ENCODE data around the gene PCDH12.

PCDH12 gene

DNA sequence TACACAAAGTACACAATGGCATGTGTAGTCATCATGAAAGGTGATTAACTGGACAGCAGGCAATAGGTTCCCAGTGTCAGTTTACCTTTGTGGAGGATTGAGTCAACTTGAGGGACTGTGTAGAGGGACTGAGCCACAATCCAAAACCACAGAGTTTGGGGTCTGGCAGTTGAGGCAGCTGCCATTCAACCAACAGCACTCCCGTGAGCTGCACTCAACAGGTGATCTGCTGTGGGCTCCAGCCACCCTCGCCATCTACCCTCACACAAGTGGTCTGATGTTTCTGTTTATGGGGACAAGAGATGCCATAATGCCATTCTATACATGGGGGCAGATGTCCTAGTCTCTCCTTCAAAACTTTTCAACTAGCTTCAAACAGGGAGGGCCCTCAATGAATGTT is 37.2 kb downstream of the PCDH12 start:
- TF ChIP-seq, protein P1, sequence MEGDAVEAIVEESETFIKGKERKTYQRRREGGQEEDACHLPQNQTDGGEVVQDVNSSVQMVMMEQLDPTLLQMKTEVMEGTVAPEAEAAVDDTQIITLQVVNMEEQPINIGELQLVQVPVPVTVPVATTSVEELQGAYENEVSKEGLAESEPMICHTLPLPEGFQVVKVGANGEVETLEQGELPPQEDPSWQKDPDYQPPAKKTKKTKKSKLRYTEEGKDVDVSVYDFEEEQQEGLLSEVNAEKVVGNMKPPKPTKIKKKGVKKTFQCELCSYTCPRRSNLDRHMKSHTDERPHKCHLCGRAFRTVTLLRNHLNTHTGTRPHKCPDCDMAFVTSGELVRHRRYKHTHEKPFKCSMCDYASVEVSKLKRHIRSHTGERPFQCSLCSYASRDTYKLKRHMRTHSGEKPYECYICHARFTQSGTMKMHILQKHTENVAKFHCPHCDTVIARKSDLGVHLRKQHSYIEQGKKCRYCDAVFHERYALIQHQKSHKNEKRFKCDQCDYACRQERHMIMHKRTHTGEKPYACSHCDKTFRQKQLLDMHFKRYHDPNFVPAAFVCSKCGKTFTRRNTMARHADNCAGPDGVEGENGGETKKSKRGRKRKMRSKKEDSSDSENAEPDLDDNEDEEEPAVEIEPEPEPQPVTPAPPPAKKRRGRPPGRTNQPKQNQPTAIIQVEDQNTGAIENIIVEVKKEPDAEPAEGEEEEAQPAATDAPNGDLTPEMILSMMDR (IDR thresholded peaks at IDR 0.05; ENCODE audit: control insufficient read depth, extremely low read depth, insufficient read depth): no peak
- H3K4me3 ChIP-seq (ENCODE audit: low read depth, low read length): no peak overlapping the region
- DNase-seq (ENCODE audit: low read depth): no peak

DNA sequence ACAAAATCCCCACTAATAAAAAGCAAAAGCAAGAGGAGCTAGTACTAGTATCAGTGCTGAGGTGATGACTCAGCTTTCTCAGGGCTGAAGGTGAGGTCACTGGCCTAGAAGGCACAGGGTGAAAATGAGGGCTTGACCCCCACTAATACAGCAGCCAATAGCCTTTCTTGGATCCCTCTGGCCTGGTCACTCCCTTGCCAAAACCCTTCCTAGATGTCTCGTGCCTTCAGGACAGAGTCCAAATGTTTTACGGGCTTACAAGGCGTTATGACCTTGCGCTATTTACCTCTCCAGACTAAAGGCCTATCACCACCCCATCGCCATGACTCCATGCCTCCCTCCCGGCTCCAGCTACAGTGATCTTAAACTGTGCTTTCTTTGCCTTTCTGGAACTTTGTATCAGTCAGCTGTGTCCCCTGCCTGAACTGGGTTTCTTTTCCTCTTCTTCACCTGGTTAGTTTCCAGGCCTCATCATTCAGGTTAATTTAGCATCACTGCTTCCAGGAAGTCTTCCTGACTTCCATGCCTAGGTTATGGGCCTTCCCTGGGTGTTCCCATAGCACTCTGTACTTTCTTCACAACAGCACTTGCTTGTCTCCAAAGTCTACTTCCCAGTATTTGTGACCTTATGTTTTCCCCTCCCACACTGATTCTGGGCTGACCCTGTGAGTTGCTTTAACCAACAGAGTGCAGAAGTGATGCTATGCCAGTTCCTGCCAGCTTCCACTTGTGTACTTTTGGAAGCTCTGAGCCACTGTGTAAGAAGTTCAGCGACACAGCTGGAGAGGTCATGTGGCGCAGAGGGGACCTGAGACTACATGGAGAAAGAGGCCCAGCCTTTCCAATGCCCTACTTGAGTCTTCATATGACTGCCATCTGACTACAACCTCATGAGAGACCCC is 38.5 kb downstream of the PCDH12 start:
- TF ChIP-seq, protein P1 (IDR thresholded peaks at IDR 0.05; ENCODE audit: control insufficient read depth, extremely low read depth, insufficient read depth): no peak
- no peak overlapping the region for H3K4me3 ChIP-seq (ENCODE audit: low read depth, low read length)
- no peak for DNase-seq (ENCODE audit: low read depth)

DNA sequence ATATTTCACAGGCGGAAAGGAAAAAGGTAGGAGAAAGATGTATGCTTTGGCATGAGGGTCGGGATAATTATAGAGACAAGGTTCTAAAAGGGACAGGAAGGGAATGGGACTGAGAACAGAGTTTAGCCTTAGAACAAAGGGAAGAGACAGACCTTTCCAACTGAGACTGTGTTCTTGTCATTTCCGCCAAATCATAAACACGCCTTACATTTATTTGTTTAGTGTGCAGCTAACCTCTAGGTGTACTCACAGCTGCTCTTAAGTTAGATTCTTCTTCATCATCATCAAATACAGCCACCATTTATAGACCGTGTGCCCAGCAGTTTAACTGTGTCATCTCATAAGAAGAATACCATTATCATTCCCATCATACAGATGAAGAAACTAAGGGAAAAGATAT is 40.2 kb downstream of the PCDH12 start:
- no peak for DNase-seq (ENCODE audit: low read depth)
- TF ChIP-seq, protein P1 (IDR thresholded peaks at IDR 0.05; ENCODE audit: control insufficient read depth, extremely low read depth, insufficient read depth): no peak
- no peak overlapping the region for H3K4me3 ChIP-seq (ENCODE audit: low read depth, low read length)

DNA sequence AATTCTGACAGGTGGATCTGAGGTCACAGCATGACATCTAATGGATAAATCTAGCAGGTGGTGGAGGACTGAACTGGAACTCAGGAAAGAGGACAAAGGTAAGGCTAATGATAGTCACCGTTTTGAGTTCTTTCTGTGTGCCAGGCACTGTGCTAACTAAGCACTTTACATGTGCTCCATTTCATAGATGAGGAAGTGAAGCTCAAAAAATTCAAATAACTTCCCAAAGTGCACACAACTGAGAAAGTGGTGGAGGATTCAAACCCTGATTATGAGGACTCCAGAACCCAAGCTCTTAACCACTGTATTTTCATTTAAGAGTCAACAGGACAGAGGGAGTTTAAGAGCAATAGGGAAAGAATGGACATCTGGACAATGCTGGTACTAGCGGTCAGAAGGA is 41.5 kb downstream of the PCDH12 start:
- no peak overlapping the region for H3K4me3 ChIP-seq (ENCODE audit: low read depth, low read length)
- TF ChIP-seq, protein P1 (IDR thresholded peaks at IDR 0.05; ENCODE audit: control insufficient read depth, extremely low read depth, insufficient read depth): no peak
- DNase-seq (ENCODE audit: low read depth): no peak

DNA sequence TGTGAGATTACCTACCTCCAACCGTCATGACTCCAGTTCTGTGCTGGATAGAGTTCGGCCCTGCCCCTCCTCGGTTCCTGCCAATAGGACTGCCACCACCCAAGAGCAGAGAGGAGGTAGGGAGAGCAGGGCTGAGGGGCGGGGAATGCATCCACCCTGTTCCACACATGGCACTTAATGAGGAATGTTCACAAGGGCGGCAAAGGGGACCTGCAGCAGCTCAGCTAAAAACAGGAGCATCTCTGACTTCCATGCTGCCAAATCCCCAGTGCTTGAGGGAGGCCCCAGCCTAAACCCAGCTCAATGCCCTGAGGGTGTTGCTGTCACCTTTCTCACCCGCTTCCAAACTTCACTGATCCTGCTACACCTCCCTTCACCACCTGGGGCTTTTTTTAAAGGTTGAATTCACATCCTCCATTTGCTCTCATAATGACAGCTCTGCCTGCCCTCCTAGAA is 42.1 kb downstream of the PCDH12 start:
- DNase-seq (ENCODE audit: low read depth): no peak
- no peak overlapping the region for H3K4me3 ChIP-seq (ENCODE audit: low read depth, low read length)
- TF ChIP-seq, protein P1 (IDR thresholded peaks at IDR 0.05; ENCODE audit: control insufficient read depth, extremely low read depth, insufficient read depth): no peak

DNA sequence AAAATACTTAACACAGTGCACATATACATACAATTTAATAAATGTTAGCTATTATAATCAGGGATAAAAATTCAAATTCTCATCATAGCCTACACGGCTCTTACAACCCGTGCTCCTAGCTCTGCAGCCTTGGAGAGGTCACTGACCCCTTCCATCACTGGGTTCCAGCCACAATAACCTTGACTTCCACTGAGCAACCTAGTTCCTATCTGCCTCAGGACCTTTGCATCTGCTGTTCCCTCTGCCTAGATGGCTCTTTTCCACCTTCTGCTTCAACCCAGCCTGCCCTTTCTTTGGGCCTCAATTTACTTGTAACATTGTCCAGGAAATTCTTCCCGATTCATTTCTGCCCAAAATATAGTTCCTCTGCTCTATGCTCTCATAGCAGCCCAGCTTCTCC is 43.2 kb downstream of the PCDH12 start:
- H3K4me3 ChIP-seq (ENCODE audit: low read depth, low read length): no peak overlapping the region
- TF ChIP-seq, protein P1 (IDR thresholded peaks at IDR 0.05; ENCODE audit: control insufficient read depth, extremely low read depth, insufficient read depth): no peak
- DNase-seq (ENCODE audit: low read depth): no peak

All from LNCaP clone FGC (cell line).